ENCODE results near the gene FKTN.
"Not testable (repeated sequence)": the region's sequence is repeated elsewhere in the genome, so short reads cannot be mapped to it uniquely, and the experiment has no call there.

FKTN gene

GRCh38 chr9:105557804-105558610 is at the start of gene FKTN:
Gene FKTN, plus strand, starts transcription at chr9:105558131. Its CDS starts 16,902 bp downstream, at chr9:105575033.
- in situ Hi-C loops (cut with MboI; ENCODE audit: low sequenced_read_pairs) = no loop called here

- in situ Hi-C loops (cut with MboI; ENCODE audit: low sequenced_read_pairs) = no loop called here
These were observed 49.4 kb upstream of the FKTN start for GRCh38 chr9:105508530-105508929.

- in situ Hi-C loops (cut with MboI; ENCODE audit: low sequenced_read_pairs) = no loop called here
These were observed 47.9 kb upstream of the FKTN start for GRCh38 chr9:105510024-105510423.

GRCh38 chr9:105511446-105511845 is 46.5 kb upstream of the FKTN start:
- in situ Hi-C loops (cut with MboI; ENCODE audit: low sequenced_read_pairs) = no loop called here

GRCh38 chr9:105515811-105516413 is 42.0 kb upstream of the FKTN start:
- in situ Hi-C loops (cut with MboI; ENCODE audit: low sequenced_read_pairs) = no loop called here

- in situ Hi-C loops (cut with MboI; ENCODE audit: low sequenced_read_pairs) = not testable (repeated sequence)
These were observed 38.1 kb upstream of the FKTN start for GRCh38 chr9:105519710-105520369.

- in situ Hi-C loops (cut with MboI; ENCODE audit: low sequenced_read_pairs) = not testable (repeated sequence)
These were observed 36.9 kb upstream of the FKTN start for GRCh38 chr9:105520992-105521391.

- in situ Hi-C loops (cut with MboI; ENCODE audit: low sequenced_read_pairs) = not testable (repeated sequence)
These were observed 35.1 kb upstream of the FKTN start for GRCh38 chr9:105522618-105523385.

GRCh38 chr9:105531530-105531929 is 26.4 kb upstream of the FKTN start:
- in situ Hi-C loops (cut with MboI; ENCODE audit: low sequenced_read_pairs) = no loop called here

GRCh38 chr9:105535920-105536668 is 21.8 kb upstream of the FKTN start:
- in situ Hi-C loops (cut with MboI; ENCODE audit: low sequenced_read_pairs) = no loop called here

- in situ Hi-C loops (cut with MboI; ENCODE audit: low sequenced_read_pairs) = no loop called here
These were observed 18.5 kb upstream of the FKTN start for GRCh38 chr9:105539452-105539851.

- in situ Hi-C loops (cut with MboI; ENCODE audit: low sequenced_read_pairs) = no loop called here
These were observed 16.1 kb upstream of the FKTN start for GRCh38 chr9:105541838-105542237.

GRCh38 chr9:105554042-105554441 is 3.9 kb upstream of the FKTN start:
- in situ Hi-C loops (cut with MboI; ENCODE audit: low sequenced_read_pairs) = no loop called here

GRCh38 chr9:105572455-105572854 is 14.5 kb downstream of the FKTN start:
- in situ Hi-C loops (cut with MboI; ENCODE audit: low sequenced_read_pairs) = no loop called here

- in situ Hi-C loops (cut with MboI; ENCODE audit: low sequenced_read_pairs) = not testable (repeated sequence)
These were observed 22.0 kb downstream of the FKTN start for GRCh38 chr9:105579952-105580351.

- in situ Hi-C loops (cut with MboI; ENCODE audit: low sequenced_read_pairs) = not testable (repeated sequence)
These were observed 23.6 kb downstream of the FKTN start for GRCh38 chr9:105581550-105581949.

- in situ Hi-C loops (cut with MboI; ENCODE audit: low sequenced_read_pairs) = no loop called here
These were observed 35.2 kb downstream of the FKTN start for GRCh38 chr9:105593145-105593544.

GRCh38 chr9:105608721-105609598 is 51.0 kb downstream of the FKTN start:
- in situ Hi-C loops (cut with MboI; ENCODE audit: low sequenced_read_pairs) = loop anchor here (25.0 kb wide), 1 partner anchor 103 kb away; no protein-coding TSS in a partner anchor

GRCh38 chr9:105621001-105621400 is 63.1 kb downstream of the FKTN start:
- in situ Hi-C loops (cut with MboI; ENCODE audit: low sequenced_read_pairs) = loop anchor here (25.0 kb wide), 1 partner anchor 91 kb away; no protein-coding TSS in a partner anchor

Data from HL-60/S4 treated with retinoic acid at 250 ng/mL for 4 days and 3 days (cell line).